GM12878 (cell line): Measurements from ENCODE around the gene IFT81. TPM values are rescaled to one million over a fixed set of nuclear protein-coding genes. Genes with fewer than 3 reads are reported as not detected.

Experiments used
- ATAC-seq: fragments of 200-7000 bp; cut with Tn5 transposase; 3 replicates; pipeline ENCODE4 v1.9.1; 2020; ENCODE audit warnings: mild to moderate bottlenecking, moderate library complexity
- BruUV-seq: library from RNA; stranded (reverse); fragments of 400-500 nt; replicated peaks from 2 replicates; lab custom pipeline; 2021; lab: Mats Ljungman, UMichigan
- CTCF ChIA-PET: fragments of 300-600 bp; sonication (Branson Sonifier 250); formaldehyde crosslinking; extraction: SDS; loops from one replicate; lab custom pipeline; 2021; ENCODE audit warnings: inconsistent platforms; lab: Yijun Ruan, JAX
- POLR2A ChIA-PET: fragments of 350-600 bp; formaldehyde crosslinking; extraction: SDS; loops from one replicate; lab custom pipeline; 2021; ENCODE audit warnings: inconsistent platforms; lab: Charles Lee
- RAD21 ChIA-PET: fragments of 300-600 bp; sonication (Branson Sonifier 250); formaldehyde crosslinking; loops from one replicate; lab custom pipeline; 2023; ENCODE audit warnings: antibody characterized with exemption; ENCODE audit not compliant: unreplicated experiment; lab: Charles Lee
- SMC1A ChIA-PET: fragments of 300-600 bp; sonication (Branson Sonifier 250); formaldehyde crosslinking; loops from one replicate; lab custom pipeline; 2023; ENCODE audit not compliant: unreplicated experiment, uncharacterized antibody; lab: Charles Lee
- DNase-seq: peaks from one replicate; pipeline ENCODE4 v3.0.0-alpha.2; 2011; ENCODE audit warnings: low read depth, low spot score
- FAIRE-seq: peaks from 3 replicates; lab custom pipeline; 2011; peaks lifted over from hg19 to GRCh38; lab: Jason Lieb, UNC
- H2AFZ ChIP-seq: 2 replicates; pipeline ENCODE4 v1.6.0; 2011; ENCODE audit warnings: low read depth, low read length, control low read depth; ENCODE audit not compliant: control insufficient read depth
- H3K27ac ChIP-seq: 2 replicates; pipeline ENCODE4 v1.5.1; 2011; ENCODE audit warnings: control low read depth; ENCODE audit not compliant: control insufficient read depth, insufficient read depth
- H3K27me3 ChIP-seq, 2 experiments: replicated peaks in 1 of 2; 2 replicates each; pipeline versions ENCODE4 v1.6.0 to v1.6.1; 2011; ENCODE audit warnings: low read length in 1 of 2; ENCODE audit not compliant: control insufficient read depth in 2 of 2, insufficient read depth in 2 of 2
- H3K36me3 ChIP-seq, 2 experiments: 2 replicates each; pipeline ENCODE4 v1.5.1; 2011; ENCODE audit warnings: low read length in 1 of 2; ENCODE audit not compliant: control insufficient read depth in 2 of 2, insufficient read depth in 2 of 2
- H3K4me1 ChIP-seq: 2 replicates; pipeline ENCODE4 v1.6.1; 2011; ENCODE audit warnings: mild to moderate bottlenecking, low read length, moderate library complexity, mixed read lengths; ENCODE audit not compliant: control insufficient read depth, insufficient read depth
- H3K4me2 ChIP-seq: 2 replicates; pipeline ENCODE4 v1.6.0; 2011; ENCODE audit warnings: control low read depth; ENCODE audit not compliant: control insufficient read depth, insufficient read depth
- H3K4me3 ChIP-seq: fragments of 200-600 bp; sonication (generic); 2 replicates; pipeline ENCODE4 v1.5.1; 2016
- H3K79me2 ChIP-seq: 2 replicates; pipeline ENCODE4 v1.6.0; 2011; ENCODE audit warnings: low read length; ENCODE audit not compliant: control insufficient read depth, insufficient read depth
- H3K9ac ChIP-seq: 2 replicates; pipeline ENCODE4 v1.8.0; 2011; ENCODE audit warnings: low read length, control low read depth, mixed read lengths; ENCODE audit not compliant: control insufficient read depth, insufficient read depth
- H3K9me3 ChIP-seq: replicated peaks from 3 replicates; pipeline ENCODE4 v1.5.1; 2011; ENCODE audit warnings: mild to moderate bottlenecking, low read length; ENCODE audit not compliant: control insufficient read depth, insufficient read depth
- H4K20me1 ChIP-seq: 2 replicates; pipeline ENCODE4 v1.6.0; 2011; ENCODE audit not compliant: control insufficient read depth, insufficient read depth
- ATF7 ChIP-seq: fragments of 450-650 bp; IDR thresholded peaks from 2 replicates; pipeline ENCODE4 v1.6.1; 2016; ENCODE audit warnings: low read depth, mild to moderate bottlenecking
- EED ChIP-seq: sonication (generic); IDR thresholded peaks from 2 replicates; pipeline ENCODE4 v1.6.1; 2016; ENCODE audit warnings: antibody characterized with exemption, low read depth
- MEF2A ChIP-seq: IDR thresholded peaks from 2 replicates; pipeline ENCODE4 v1.6.1; 2011; ENCODE audit warnings: low read depth, mild to moderate bottlenecking, low read length, moderate library complexity; ENCODE audit not compliant: insufficient read depth
- MTA2 ChIP-seq: fragments of 450-650 bp; IDR thresholded peaks from 2 replicates; pipeline ENCODE4 v1.6.1; 2016; ENCODE audit warnings: low read depth, mild to moderate bottlenecking, moderate library complexity
- NFXL1 ChIP-seq: fragments of 450-650 bp; IDR thresholded peaks from 2 replicates; pipeline ENCODE4 v1.6.1; 2017; ENCODE audit warnings: antibody characterized with exemption, mild to moderate bottlenecking, borderline replicate concordance
- NR2F1 ChIP-seq: fragments of 450-650 bp; conservative IDR thresholded peaks from 2 replicates; pipeline ENCODE4 v1.6.1; 2017; ENCODE audit warnings: mild to moderate bottlenecking
- POLR2AphosphoS5 ChIP-seq: IDR thresholded peaks from 2 replicates; pipeline ENCODE4 v1.6.1; 2011; ENCODE audit warnings: mild to moderate bottlenecking, low read length, inconsistent platforms
- POU2F2 ChIP-seq: IDR thresholded peaks from 3 replicates; pipeline ENCODE4 v1.6.1; 2011; ENCODE audit warnings: low read depth, mild to moderate bottlenecking, low read length, borderline replicate concordance
- RUNX3 ChIP-seq: IDR thresholded peaks from 2 replicates; pipeline ENCODE4 v1.6.1; 2012; ENCODE audit warnings: low read length, inconsistent platforms
- TBL1XR1 ChIP-seq: IDR thresholded peaks from 2 replicates; pipeline ENCODE4 v1.6.1; 2012; ENCODE audit warnings: low read depth, low read length, improper control_type of control experiment
- ZNF622 ChIP-seq: fragments of 450-650 bp; IDR thresholded peaks from 2 replicates; pipeline ENCODE4 v1.6.1; 2017; ENCODE audit warnings: mild to moderate bottlenecking, inconsistent platforms
- WGBS: methylation state at CpG from one replicate; pipeline ENCODE4 v1.1.6; 2016; ENCODE audit warnings: low lambda C conversion rate; ENCODE audit not compliant: insufficient replicate concordance, insufficient coverage; ENCODE audit errors: missing lambda C conversion rate; 5-methylcytosine and 5-hydroxymethylcytosine counted together
- in situ Hi-C: fragments of 300-500 bp; cut with MboI; formaldehyde crosslinking; loops from 9 replicates; pipeline ENCODE4 v1.14.3; 2018; ENCODE audit warnings: mixed read lengths
- intact Hi-C: fragments of 100-400 bp; cut with micrococcal nuclease; formaldehyde crosslinking; loops from one replicate; pipeline ENCODE4 v1.14.2; 2022; ENCODE audit not compliant: unreplicated experiment
- polyA plus RNA-seq, 11 experiments: library from polyadenylated mRNA; depleted of rRNA in 4 of 11; unstranded in 6 of 11; stranded (reverse) in 5 of 11; fragments of >200 nt; fragmentation: Nextera tagmentation in 4 of 11; fragmentation: Illumina TruSeq in 1 of 11; extraction: Ambion mirVana in 4 of 11; extraction: Trizol in 1 of 11; gene quantifications; 1 replicate in 1 of 11; 2 replicates in 10 of 11; pipeline versions ENCODE4 v1.2.1 to v1.2.3, GENCODE V29; 2011 to 2016; ENCODE audit warnings: inconsistent platforms in 2 of 11, missing spikeins in 2 of 11, low read depth in 1 of 11
- total RNA-seq, 4 experiments: library from RNA; depleted of rRNA in 3 of 4; stranded (reverse); fragments of >200 nt in 3 of 4; fragmentation: Illumina TruSeq in 1 of 4; extraction: Trizol in 1 of 4; gene quantifications; 2 replicates each; pipeline versions ENCODE4 v1.2.1 to v1.2.3, GENCODE V29; 2013 to 2021
- TF ChIP-seq, protein P1 (sequence below): IDR thresholded peaks from 2 replicates; pipeline ENCODE4 v1.6.1; 2011; ENCODE audit warnings: low read depth, low read length, improper control_type of control experiment, borderline replicate concordance
- TF ChIP-seq, protein P2 (sequence below): fragments of 450-650 bp; IDR thresholded peaks from 2 replicates; pipeline ENCODE4 v1.6.1; 2017; ENCODE audit warnings: low read depth, mild to moderate bottlenecking, moderate library complexity
- TF ChIP-seq, protein P3 (sequence below): fragments of 450-650 bp; IDR thresholded peaks from 2 replicates; pipeline ENCODE4 v1.6.1; 2018; ENCODE audit warnings: mild to moderate bottlenecking, low read depth, moderate library complexity; ENCODE audit not compliant: partially characterized antibody

Gene IFT81
- total and polyA plus RNA-seq, 10 of the 15 experiments (the other 5 are each of a cell fraction or from before 2014, with no cell fraction given), result 4.1 to 9.9 (median 5.6) TPM

DNA sequence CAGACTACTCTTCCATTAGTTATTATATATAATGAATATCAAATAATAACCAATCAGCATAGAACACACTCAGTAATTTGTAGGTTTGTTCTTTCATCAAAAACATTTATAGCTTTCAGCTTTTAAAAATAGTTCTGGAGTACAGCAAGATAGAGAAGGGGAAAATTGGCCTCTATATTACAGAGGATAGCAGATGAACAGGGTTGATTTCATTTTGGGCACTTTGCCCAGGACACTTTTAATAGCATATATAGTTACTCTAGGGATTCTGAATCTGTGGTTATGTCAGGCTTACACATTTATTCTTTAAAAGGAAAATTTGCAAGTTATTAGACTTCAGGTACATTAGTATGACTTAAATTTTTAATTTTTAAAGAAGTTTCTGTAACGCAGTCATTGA, 52.6 kb downstream of the IFT81 start:
- H4K20me1 ChIP-seq, result no peaks in the 10 kb centered on the region
- intact Hi-C loops (no loop called here), in situ Hi-C loops (no loop called here)
- FAIRE-seq, result no peak
- POLR2A ChIA-PET, result interaction anchor here (1.2 kb wide), 1 partner anchor 11 kb away, joined by 3 read pairs; no protein-coding TSS in a partner anchor
- no peak for ATAC-seq
- H3K9me3 ChIP-seq, result no peaks in the 10 kb centered on the region
- RAD21 ChIA-PET, result no interaction called here
- no TSS peak for BruUV-seq
- H3K4me3 ChIP-seq, result no peak overlapping the region
- no peaks in the 10 kb centered on the region for H3K27me3 ChIP-seq
- DNase-seq, result no peak
- H3K27ac ChIP-seq, result no peak overlapping the region
- TF ChIP-seq EED, result no peak
- TF ChIP-seq POLR2AphosphoS5, result no peak
- TF ChIP-seq NR2F1, result no peak
- no peak for TF ChIP-seq MTA2
- TF ChIP-seq, protein P1, sequence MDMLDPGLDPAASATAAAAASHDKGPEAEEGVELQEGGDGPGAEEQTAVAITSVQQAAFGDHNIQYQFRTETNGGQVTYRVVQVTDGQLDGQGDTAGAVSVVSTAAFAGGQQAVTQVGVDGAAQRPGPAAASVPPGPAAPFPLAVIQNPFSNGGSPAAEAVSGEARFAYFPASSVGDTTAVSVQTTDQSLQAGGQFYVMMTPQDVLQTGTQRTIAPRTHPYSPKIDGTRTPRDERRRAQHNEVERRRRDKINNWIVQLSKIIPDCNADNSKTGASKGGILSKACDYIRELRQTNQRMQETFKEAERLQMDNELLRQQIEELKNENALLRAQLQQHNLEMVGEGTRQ, result no peak
- TF ChIP-seq NFXL1, result no peak
- TF ChIP-seq, protein P2, sequence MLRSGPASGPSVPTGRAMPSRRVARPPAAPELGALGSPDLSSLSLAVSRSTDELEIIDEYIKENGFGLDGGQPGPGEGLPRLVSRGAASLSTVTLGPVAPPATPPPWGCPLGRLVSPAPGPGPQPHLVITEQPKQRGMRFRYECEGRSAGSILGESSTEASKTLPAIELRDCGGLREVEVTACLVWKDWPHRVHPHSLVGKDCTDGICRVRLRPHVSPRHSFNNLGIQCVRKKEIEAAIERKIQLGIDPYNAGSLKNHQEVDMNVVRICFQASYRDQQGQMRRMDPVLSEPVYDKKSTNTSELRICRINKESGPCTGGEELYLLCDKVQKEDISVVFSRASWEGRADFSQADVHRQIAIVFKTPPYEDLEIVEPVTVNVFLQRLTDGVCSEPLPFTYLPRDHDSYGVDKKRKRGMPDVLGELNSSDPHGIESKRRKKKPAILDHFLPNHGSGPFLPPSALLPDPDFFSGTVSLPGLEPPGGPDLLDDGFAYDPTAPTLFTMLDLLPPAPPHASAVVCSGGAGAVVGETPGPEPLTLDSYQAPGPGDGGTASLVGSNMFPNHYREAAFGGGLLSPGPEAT, result no peak
- TF ChIP-seq RUNX3, result no peak
- TF ChIP-seq ATF7, result no peak
- TF ChIP-seq ZNF622, result no peak
- no peak for TF ChIP-seq MEF2A
- TF ChIP-seq POU2F2, result no peak
- no peak for TF ChIP-seq TBL1XR1
- TF ChIP-seq, protein P3, sequence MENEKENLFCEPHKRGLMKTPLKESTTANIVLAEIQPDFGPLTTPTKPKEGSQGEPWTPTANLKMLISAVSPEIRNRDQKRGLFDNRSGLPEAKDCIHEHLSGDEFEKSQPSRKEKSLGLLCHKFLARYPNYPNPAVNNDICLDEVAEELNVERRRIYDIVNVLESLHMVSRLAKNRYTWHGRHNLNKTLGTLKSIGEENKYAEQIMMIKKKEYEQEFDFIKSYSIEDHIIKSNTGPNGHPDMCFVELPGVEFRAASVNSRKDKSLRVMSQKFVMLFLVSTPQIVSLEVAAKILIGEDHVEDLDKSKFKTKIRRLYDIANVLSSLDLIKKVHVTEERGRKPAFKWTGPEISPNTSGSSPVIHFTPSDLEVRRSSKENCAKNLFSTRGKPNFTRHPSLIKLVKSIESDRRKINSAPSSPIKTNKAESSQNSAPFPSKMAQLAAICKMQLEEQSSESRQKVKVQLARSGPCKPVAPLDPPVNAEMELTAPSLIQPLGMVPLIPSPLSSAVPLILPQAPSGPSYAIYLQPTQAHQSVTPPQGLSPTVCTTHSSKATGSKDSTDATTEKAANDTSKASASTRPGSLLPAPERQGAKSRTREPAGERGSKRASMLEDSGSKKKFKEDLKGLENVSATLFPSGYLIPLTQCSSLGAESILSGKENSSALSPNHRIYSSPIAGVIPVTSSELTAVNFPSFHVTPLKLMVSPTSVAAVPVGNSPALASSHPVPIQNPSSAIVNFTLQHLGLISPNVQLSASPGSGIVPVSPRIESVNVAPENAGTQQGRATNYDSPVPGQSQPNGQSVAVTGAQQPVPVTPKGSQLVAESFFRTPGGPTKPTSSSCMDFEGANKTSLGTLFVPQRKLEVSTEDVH, result no peak
- H3K4me2 ChIP-seq, result no peak overlapping the region
- CTCF ChIA-PET, result interaction anchor here (1.5 kb wide), 1 partner anchor 11 kb away, joined by 3 read pairs; no protein-coding TSS in a partner anchor
- no peak overlapping the region for H2AFZ ChIP-seq
- WGBS, result 100% methylated on average over 1 of the region's 1 CpG
- no peaks in the 10 kb centered on the region for H3K4me1 ChIP-seq
- no peaks in the 10 kb centered on the region for H3K79me2 ChIP-seq
- H3K9ac ChIP-seq, result no peak overlapping the region
- no peaks in the 10 kb centered on the region for H3K36me3 ChIP-seq
- SMC1A ChIA-PET, result no interaction called here
